Tibial nerve (tissue), 4 donors: ENCODE data around the gene TTYH1. TPM values are rescaled to one million over a fixed set of nuclear protein-coding genes. Genes with fewer than 3 reads are reported as not detected.

ENCODE experiments used
- DNase-seq, 2 donors: peaks; one replicate each; pipeline ENCODE4 v3.0.0-alpha.2; 2019; ENCODE audit warnings: low spot score in 2 of 2
- H3K27ac ChIP-seq, 4 donors: fragments of 200-600 bp; sonication (generic) in 3 of 4; one replicate each; pipeline ENCODE4 v1.5.1; 2017 to 2019; ENCODE audit warnings: mild to moderate bottlenecking in 1 of 4
- H3K27me3 ChIP-seq, 2 donors: fragments of 200-600 bp; sonication (generic) in 1 of 2; one replicate each; pipeline versions ENCODE4 v1.5.1 to v1.6.0; 2017 to 2019
- H3K36me3 ChIP-seq, 3 donors: fragments of 200-600 bp; sonication (generic); one replicate each; pipeline ENCODE4 v1.5.1; 2018 to 2019
- H3K4me1 ChIP-seq, 4 donors: fragments of 200-600 bp; sonication (generic) in 3 of 4; one replicate each; pipeline ENCODE4 v1.5.1; 2017 to 2019
- H3K4me3 ChIP-seq, 4 donors: fragments of 200-600 bp; sonication (generic) in 3 of 4; one replicate each; pipeline ENCODE4 v1.5.1; 2017 to 2019; ENCODE audit warnings: mild to moderate bottlenecking in 1 of 4, moderate library complexity in 1 of 4
- H3K9me3 ChIP-seq, 4 donors: fragments of 200-600 bp; sonication (generic) in 3 of 4; one replicate each; pipeline ENCODE4 v1.5.1; 2017 to 2019
- CTCF ChIP-seq, 5 experiments: fragments of 200-600 bp in 3 of 5; fragments of 450-650 bp in 2 of 5; sonication (generic) in 3 of 5; IDR thresholded peaks; one replicate each; pipeline ENCODE4 v1.5.1; 2016 to 2019; ENCODE audit warnings: antibody characterized with exemption in 5 of 5, mild to moderate bottlenecking in 3 of 5, moderate library complexity in 2 of 5
- EP300 ChIP-seq, 2 donors: sonication (generic); formaldehyde crosslinking; IDR thresholded peaks; one replicate each; pipeline ENCODE4 v1.6.1; 2017; ENCODE audit warnings: antibody characterized with exemption in 2 of 2, mild to moderate bottlenecking in 1 of 2
- POLR2A ChIP-seq, 2 donors: fragments of 450-650 bp; IDR thresholded peaks; one replicate each; pipeline ENCODE4 v1.6.1; 2017; ENCODE audit warnings: antibody characterized with exemption in 2 of 2, mild to moderate bottlenecking in 2 of 2, moderate library complexity in 2 of 2
- WGBS, 2 donors: methylation state at CpG; one replicate each; pipeline ENCODE4 v1.1.5; 2018; 5-methylcytosine and 5-hydroxymethylcytosine counted together
- total RNA-seq, 4 donors: library from RNA; depleted of rRNA; stranded (reverse); fragments of >200 nt; gene quantifications; one replicate each; pipeline ENCODE4 v1.1.0, GENCODE V29; 2016

Gene TTYH1
- total RNA-seq, 4 donors from 2014 or later: 21.0 to 50.0 (median 34.9) TPM

- peaks cover 0 to 60% (median 29%) of the 10 kb centered on the region in 4 donors for H3K4me1 ChIP-seq
Measured at GRCh38 chr19:54448040-54448773, 32.9 kb downstream of the TTYH1 start.

GRCh38 chr19:54448774-54449700 is 33.8 kb downstream of the TTYH1 start, which contains the start of gene LENG8:
Gene LENG8, plus strand, starts transcription at chr19:54449199. Its CDS starts 2,146 bp downstream, at chr19:54451345.
- 0 to 1% methylated on average over 45 to 76 of the region's 96 CpGs for WGBS, 2 donors
- DNase-seq: peak; percentile 95
- peak within 1 kb of the TSS; percentile 63 to 96 (median 75) for H3K4me3 ChIP-seq
- no peaks in the 10 kb centered on the region for H3K27me3 ChIP-seq
- H3K4me1 ChIP-seq: peaks cover 0 to 68% (median 29%) of the 10 kb centered on the region in 4 donors
- H3K9me3 ChIP-seq: no peaks in the 10 kb centered on the region
- peak within 1 kb of the TSS; percentile 77 to 98 (median 94) for H3K27ac ChIP-seq
- TF ChIP-seq CTCF (IDR thresholded peaks at IDR 0.05) (peak in 2 of 5 experiments; percentile 47 to 48), EP300 (IDR thresholded peaks at IDR 0.05) (peak; percentile 86 to 99), POLR2A (IDR thresholded peaks at IDR 0.05) (peak; percentile 86 to 97)
- peaks cover 3 to 50% (median 22%) of the 10 kb centered on the region in 3 donors for H3K36me3 ChIP-seq

More at GRCh38 chr19:54448040-54448773, 32.9 kb downstream of the TTYH1 start:
- H3K4me3 ChIP-seq: peak overlapping the region; percentile 63 to 96 (median 75)
- no peak for TF ChIP-seq POLR2A (IDR thresholded peaks at IDR 0.05)
- TF ChIP-seq CTCF (IDR thresholded peaks at IDR 0.05): peak in 1 of 5 experiments; percentile 15
- TF ChIP-seq EP300 (IDR thresholded peaks at IDR 0.05): no peak
- H3K27ac ChIP-seq: peak overlapping the region; percentile 77 to 98 (median 94)
- no peaks in the 10 kb centered on the region for H3K9me3 ChIP-seq
- peak; percentile 33 to 57 for DNase-seq
- WGBS, 2 donors: 0 to 1% methylated on average over 34 of the region's 34 CpGs
- H3K36me3 ChIP-seq: peaks cover under 1 to 49% (median 20%) of the 10 kb centered on the region in 3 donors
- H3K27me3 ChIP-seq: no peaks in the 10 kb centered on the region

DNA sequence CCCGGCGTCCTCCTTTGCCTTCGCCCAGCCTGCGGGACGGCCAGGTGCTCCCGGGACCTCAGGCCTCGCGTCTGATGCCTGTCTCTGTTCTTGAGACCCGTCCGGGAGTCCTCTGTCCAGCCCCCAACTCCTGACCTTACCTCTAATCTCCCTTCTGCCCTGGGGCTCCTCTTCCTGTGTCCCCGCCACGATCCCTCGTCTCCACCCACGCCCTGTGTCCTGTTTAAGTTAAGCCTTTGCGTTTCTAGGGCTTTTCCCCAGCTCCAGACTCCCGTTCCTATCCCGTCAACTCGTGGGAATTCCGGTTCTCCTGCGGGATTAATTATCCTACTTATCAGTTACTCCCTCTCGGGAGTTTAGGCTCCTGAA is 34.4 kb downstream of the TTYH1 start:
- no peak for DNase-seq
- H3K4me1 ChIP-seq: peaks cover 0 to 75% (median 29%) of the 10 kb centered on the region in 4 donors
- peak overlapping the region; percentile 63 to 96 (median 75) for H3K4me3 ChIP-seq
- H3K36me3 ChIP-seq: peaks cover 3 to 51% (median 26%) of the 10 kb centered on the region in 3 donors
- H3K9me3 ChIP-seq: no peaks in the 10 kb centered on the region
- 0 to 1% methylated on average over 19 to 21 of the region's 21 CpGs for WGBS, 2 donors
- TF ChIP-seq POLR2A (IDR thresholded peaks at IDR 0.05) (no peak), CTCF (IDR thresholded peaks at IDR 0.05) (no peak), EP300 (IDR thresholded peaks at IDR 0.05) (no peak)
- H3K27ac ChIP-seq: peak overlapping the region; percentile 77 to 98 (median 94)
- H3K27me3 ChIP-seq: no peaks in the 10 kb centered on the region

DNA sequence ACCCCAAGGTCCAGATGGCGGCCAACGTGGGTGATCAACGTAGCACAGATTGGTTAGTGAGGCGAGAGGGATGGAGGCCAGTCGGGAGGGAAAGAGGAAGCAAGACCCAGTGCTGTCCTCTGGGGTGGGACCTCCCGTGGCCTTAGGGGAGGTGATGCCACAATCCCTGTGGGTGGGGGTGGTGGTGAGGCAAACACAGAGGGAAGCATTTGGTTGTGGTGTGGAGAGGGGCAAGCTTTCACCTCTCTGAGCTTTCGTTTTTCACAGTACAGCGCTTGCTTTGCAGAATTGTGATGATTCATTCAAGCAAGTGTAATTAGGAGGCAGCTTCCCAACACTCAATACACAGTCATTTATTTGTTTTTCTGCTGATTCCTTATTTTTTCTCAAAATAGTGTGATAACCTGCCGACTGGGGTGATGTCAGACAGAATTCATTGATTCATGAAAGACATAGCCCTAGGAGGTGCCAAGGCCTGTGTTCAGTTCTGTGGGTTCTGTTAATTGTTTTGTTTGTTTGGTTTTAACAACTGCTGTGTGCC is 36.1 kb downstream of the TTYH1 start:
- no peaks in the 10 kb centered on the region for H3K9me3 ChIP-seq
- H3K27ac ChIP-seq: peak overlapping the region in 1 of 4 donors; percentile 24
- WGBS, 2 donors: 38% methylated on average over 9 of the region's 9 CpGs
- H3K4me1 ChIP-seq: peaks cover 0 to 64% (median 29%) of the 10 kb centered on the region in 4 donors
- peaks cover 3 to 53% (median 41%) of the 10 kb centered on the region in 3 donors for H3K36me3 ChIP-seq
- H3K4me3 ChIP-seq: no peak overlapping the region
- no peaks in the 10 kb centered on the region for H3K27me3 ChIP-seq
- DNase-seq: no peak
- no peak for TF ChIP-seq CTCF (IDR thresholded peaks at IDR 0.05)
- no peak for TF ChIP-seq POLR2A (IDR thresholded peaks at IDR 0.05)
- TF ChIP-seq EP300 (IDR thresholded peaks at IDR 0.05): no peak
